NCI-H526 treated with DMSO at 0.1 percent for 48 hours (cell line): ENCODE results near the gene NME1.

Source experiments
- DNase-seq: peaks from one replicate; lab custom pipeline; 2025; lab: John Stamatoyannopoulos, UW

NME1 gene

GRCh38 chr17:51189628-51190027, 36.3 kb downstream of the NME1 start:
- no peak for DNase-seq

- no peak for DNase-seq
Measured at GRCh38 chr17:51191895-51192294, 38.5 kb downstream of the NME1 start.

GRCh38 chr17:51197754-51198153, 44.4 kb downstream of the NME1 start:
- no peak for DNase-seq

GRCh38 chr17:51200295-51200694, 46.9 kb downstream of the NME1 start:
- DNase-seq = no peak

GRCh38 chr17:51200846-51201245, 47.5 kb downstream of the NME1 start:
- no peak for DNase-seq

- DNase-seq = no peak
Measured at GRCh38 chr17:51203838-51204237, 50.5 kb downstream of the NME1 start.
